ENCODE results near the gene PLPP4.

- TF ChIP-seq, protein P1, sequence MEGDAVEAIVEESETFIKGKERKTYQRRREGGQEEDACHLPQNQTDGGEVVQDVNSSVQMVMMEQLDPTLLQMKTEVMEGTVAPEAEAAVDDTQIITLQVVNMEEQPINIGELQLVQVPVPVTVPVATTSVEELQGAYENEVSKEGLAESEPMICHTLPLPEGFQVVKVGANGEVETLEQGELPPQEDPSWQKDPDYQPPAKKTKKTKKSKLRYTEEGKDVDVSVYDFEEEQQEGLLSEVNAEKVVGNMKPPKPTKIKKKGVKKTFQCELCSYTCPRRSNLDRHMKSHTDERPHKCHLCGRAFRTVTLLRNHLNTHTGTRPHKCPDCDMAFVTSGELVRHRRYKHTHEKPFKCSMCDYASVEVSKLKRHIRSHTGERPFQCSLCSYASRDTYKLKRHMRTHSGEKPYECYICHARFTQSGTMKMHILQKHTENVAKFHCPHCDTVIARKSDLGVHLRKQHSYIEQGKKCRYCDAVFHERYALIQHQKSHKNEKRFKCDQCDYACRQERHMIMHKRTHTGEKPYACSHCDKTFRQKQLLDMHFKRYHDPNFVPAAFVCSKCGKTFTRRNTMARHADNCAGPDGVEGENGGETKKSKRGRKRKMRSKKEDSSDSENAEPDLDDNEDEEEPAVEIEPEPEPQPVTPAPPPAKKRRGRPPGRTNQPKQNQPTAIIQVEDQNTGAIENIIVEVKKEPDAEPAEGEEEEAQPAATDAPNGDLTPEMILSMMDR (conservative IDR thresholded peaks at IDR 0.05), result no peak
- TF ChIP-seq EZH2 (IDR thresholded peaks at IDR 0.05; ENCODE audit: low read depth), result no peak
These were observed 19.5 kb upstream of the PLPP4 start for GRCh38 chr10:120437541-120437940.

All from PC-9 (cell line).